Peyer's patch (tissue), 4 donors: ENCODE results near the gene GOLGA2. TPM values are rescaled to one million over a fixed set of nuclear protein-coding genes. Genes with fewer than 3 reads are reported as not detected.
"Not testable (repeated sequence)": the region's sequence is repeated elsewhere in the genome, so short reads cannot be mapped to it uniquely, and the experiment has no call there.

Source experiments
- DNase-seq, 3 donors: peaks; one replicate each; pipeline ENCODE4 v3.0.0-alpha.2; 2017 to 2019
- H3K27ac ChIP-seq, 4 donors: fragments of 200-600 bp; sonication (generic); one replicate each; pipeline ENCODE4 v1.5.1; 2016 to 2019
- H3K27me3 ChIP-seq, 2 donors: fragments of 200-600 bp; sonication (generic); one replicate each; pipeline ENCODE4 v1.5.1; 2019
- H3K36me3 ChIP-seq, 3 donors: fragments of 200-600 bp; sonication (generic); one replicate each; pipeline ENCODE4 v1.5.1; 2016 to 2019
- H3K4me1 ChIP-seq, 4 donors: fragments of 200-600 bp; sonication (generic); one replicate each; pipeline ENCODE4 v1.5.1; 2016 to 2019
- H3K4me3 ChIP-seq, 4 donors: fragments of 200-600 bp; sonication (generic); 1 replicate in 3 of 4; 2 replicates in 1 of 4; pipeline ENCODE4 v1.5.1; 2016 to 2019; ENCODE audit warnings: mild to moderate bottlenecking in 1 of 4
- H3K9me3 ChIP-seq, 4 donors: fragments of 200-600 bp; sonication (generic); one replicate each; pipeline ENCODE4 v1.5.1; 2016 to 2019; ENCODE audit warnings: mild to moderate bottlenecking in 1 of 4
- CTCF ChIP-seq, 6 experiments: fragments of 450-650 bp in 4 of 6; fragments of 200-600 bp in 2 of 6; sonication (generic) in 1 of 6; IDR thresholded peaks; one replicate each; pipeline ENCODE4 v1.5.1; 2017 to 2019; ENCODE audit warnings: antibody characterized with exemption in 6 of 6, mild to moderate bottlenecking in 3 of 6, moderate library complexity in 1 of 6
- POLR2A ChIP-seq, 2 donors: fragments of 450-650 bp; IDR thresholded peaks; one replicate each; pipeline ENCODE4 v1.5.1; 2017; ENCODE audit warnings: antibody characterized with exemption in 2 of 2, mild to moderate bottlenecking in 2 of 2, moderate library complexity in 2 of 2
- total RNA-seq, 4 donors: library from RNA; depleted of rRNA; stranded (reverse); fragments of >200 nt; gene quantifications; one replicate each; pipeline ENCODE4 v1.1.0, GENCODE V29; 2016

The GOLGA2 gene
- total RNA-seq, 4 donors from 2014 or later: 45.7 to 96.7 (median 92.5) TPM

- Histone ChIP-seq H3K36me3 (peaks cover 0 to 18% (median 0%) of the 10 kb centered on the region in 3 donors), H3K4me1 (peaks cover 0 to 17% (median 2%) of the 10 kb centered on the region in 4 donors), H3K27ac (no peak overlapping the region), H3K27me3 (no peaks in the 10 kb centered on the region), H3K4me3 (no peak overlapping the region), H3K9me3 (no peaks in the 10 kb centered on the region)
- DNase-seq: no peak
- no peak for TF ChIP-seq POLR2A (IDR thresholded peaks at IDR 0.05)
Measured at GRCh38 chr9:128292009-128292408, 16.2 kb upstream of the GOLGA2 start.

GRCh38 chr9:128288273-128289004, 12.6 kb upstream of the GOLGA2 start:
- Histone ChIP-seq H3K9me3 (no peaks in the 10 kb centered on the region), H3K27me3 (no peaks in the 10 kb centered on the region), H3K4me3 (no peak overlapping the region), H3K27ac (no peak overlapping the region), H3K36me3 (peaks cover 0 to 26% (median 0%) of the 10 kb centered on the region in 3 donors), H3K4me1 (no peaks in the 10 kb centered on the region)
- DNase-seq: no peak
- TF ChIP-seq POLR2A (IDR thresholded peaks at IDR 0.05): no peak
- no peak for TF ChIP-seq CTCF (IDR thresholded peaks at IDR 0.05)

GRCh38 chr9:128286440-128286839, 10.6 kb upstream of the GOLGA2 start:
- H3K36me3 ChIP-seq: peaks cover 0 to 26% (median 0%) of the 10 kb centered on the region in 3 donors
- no peaks in the 10 kb centered on the region for H3K27me3 ChIP-seq
- H3K27ac ChIP-seq: no peak overlapping the region
- no peak for DNase-seq
- no peaks in the 10 kb centered on the region for H3K9me3 ChIP-seq
- no peak overlapping the region for H3K4me3 ChIP-seq
- H3K4me1 ChIP-seq: no peaks in the 10 kb centered on the region
- TF ChIP-seq POLR2A (IDR thresholded peaks at IDR 0.05): no peak
- TF ChIP-seq CTCF (IDR thresholded peaks at IDR 0.05): no peak

GRCh38 chr9:128285033-128285784, 9.4 kb upstream of the GOLGA2 start:
- no peak for DNase-seq
- Histone ChIP-seq H3K27ac (no peak overlapping the region), H3K27me3 (no peaks in the 10 kb centered on the region), H3K4me3 (no peak overlapping the region), H3K9me3 (no peaks in the 10 kb centered on the region), H3K4me1 (no peaks in the 10 kb centered on the region), H3K36me3 (peaks cover 0 to 26% (median 0%) of the 10 kb centered on the region in 3 donors)
- TF ChIP-seq POLR2A (IDR thresholded peaks at IDR 0.05): no peak
- TF ChIP-seq CTCF (IDR thresholded peaks at IDR 0.05): no peak

- Histone ChIP-seq H3K4me3 (no peak overlapping the region), H3K36me3 (peaks cover 0 to 9% (median 0%) of the 10 kb centered on the region in 3 donors), H3K27ac (no peak overlapping the region), H3K27me3 (no peaks in the 10 kb centered on the region), H3K9me3 (no peaks in the 10 kb centered on the region), H3K4me1 (peaks cover 0 to 2% (median 0%) of the 10 kb centered on the region in 4 donors)
- no peak for DNase-seq
- TF ChIP-seq CTCF (IDR thresholded peaks at IDR 0.05) (no peak), POLR2A (IDR thresholded peaks at IDR 0.05) (no peak)
Measured at GRCh38 chr9:128282500-128282899, 6.7 kb upstream of the GOLGA2 start.

- Histone ChIP-seq H3K4me1 (peaks cover 0 to 13% (median 3%) of the 10 kb centered on the region in 4 donors), H3K9me3 (no peaks in the 10 kb centered on the region), H3K27me3 (no peaks in the 10 kb centered on the region), H3K4me3 (no peak overlapping the region), H3K27ac (no peak overlapping the region), H3K36me3 (no peaks in the 10 kb centered on the region)
- TF ChIP-seq POLR2A (IDR thresholded peaks at IDR 0.05): no peak
- no peak for TF ChIP-seq CTCF (IDR thresholded peaks at IDR 0.05)
- no peak for DNase-seq
Measured at GRCh38 chr9:128280084-128280622, 4.3 kb upstream of the GOLGA2 start.

- not testable (repeated sequence) for H3K36me3 ChIP-seq, H3K27me3 ChIP-seq, H3K4me3 ChIP-seq, H3K9me3 ChIP-seq, DNase-seq
- H3K27ac ChIP-seq: peak overlapping the region in 1 of 4 donors; percentile 8
- H3K4me1 ChIP-seq: peaks cover 0 to 20% (median 5%) of the 10 kb centered on the region in 4 donors
Measured at GRCh38 chr9:128279088-128280073, 3.6 kb upstream of the GOLGA2 start.
